OCI-LY7 (cell line): ENCODE data around the gene PEX14.

Experiments used
- CTCF ChIP-seq: fragments of 200-600 bp; sonication (generic); conservative IDR thresholded peaks from 2 replicates; pipeline ENCODE4 v1.5.1; 2014; ENCODE audit warnings: mild to moderate bottlenecking, antibody characterized with exemption, low read length, moderate library complexity, mixed read lengths
- EZH2phosphoT487 ChIP-seq: fragments of 200-600 bp; sonication (generic); IDR thresholded peaks from 2 replicates; pipeline ENCODE4 v1.6.1; 2018; ENCODE audit warnings: low read depth, borderline replicate concordance, mild to moderate bottlenecking, mixed run types, antibody characterized with exemption, low read length, moderate library complexity, mixed read lengths

- TF ChIP-seq CTCF: no peak
- no peak for TF ChIP-seq EZH2phosphoT487
These were observed 178.8 kb downstream of the PEX14 start for GRCh38 chr1:10653370-10654125.
